OCI-LY7 (cell line): Measurements from ENCODE around the gene SOS1. TPM values are rescaled to one million over a fixed set of nuclear protein-coding genes. Genes with fewer than 3 reads are reported as not detected.

Source experiments
- BruUV-seq: library from RNA; stranded (reverse); fragments of 400-500 nt; replicated peaks from 2 replicates; lab custom pipeline; 2021; lab: Mats Ljungman, UMichigan
- CTCF ChIA-PET: fragments of 300-600 bp; sonication (Branson Sonifier 250); formaldehyde crosslinking; loops from one replicate; lab custom pipeline; 2022; ENCODE audit warnings: antibody characterized with exemption; ENCODE audit not compliant: unreplicated experiment; lab: Charles Lee
- POLR2A ChIA-PET: fragments of 300-600 bp; sonication (Branson Sonifier 250); formaldehyde crosslinking; loops from one replicate; lab custom pipeline; 2022; ENCODE audit warnings: antibody characterized with exemption; lab: Charles Lee
- DNase-seq: peaks from one replicate; pipeline ENCODE4 v3.0.0-alpha.2; 2015; ENCODE audit warnings: low spot score
- H2AFZ ChIP-seq: fragments of 200-600 bp; sonication (generic), shearing (Covaris generic); 2 replicates; pipeline ENCODE4 v1.6.1; 2014; ENCODE audit warnings: mild to moderate bottlenecking, antibody characterized with exemption, low read length, moderate library complexity
- H3K27ac ChIP-seq: fragments of 200-600 bp; sonication (generic); 2 replicates; pipeline ENCODE4 v1.5.1; 2014; ENCODE audit warnings: mixed run types, low read depth, mild to moderate bottlenecking, moderate library complexity, low read length, inconsistent platforms; ENCODE audit not compliant: poor library complexity, severe bottlenecking
- H3K36me3 ChIP-seq: fragments of 200-600 bp; sonication (generic); 2 replicates; pipeline ENCODE4 v1.6.1; 2014; ENCODE audit warnings: mild to moderate bottlenecking, antibody characterized with exemption, low read length, moderate library complexity, mixed read lengths; ENCODE audit not compliant: insufficient read depth
- H3K4me1 ChIP-seq: fragments of 200-600 bp; sonication (generic); 2 replicates; pipeline ENCODE4 v1.5.1; 2014; ENCODE audit warnings: mild to moderate bottlenecking, low read length; ENCODE audit not compliant: insufficient read depth, poor library complexity, severe bottlenecking
- H3K4me2 ChIP-seq: fragments of 200-600 bp; sonication (generic); 2 replicates; pipeline ENCODE4 v1.6.1; 2014; ENCODE audit warnings: mild to moderate bottlenecking, low read length
- H3K4me3 ChIP-seq: fragments of 200-600 bp; sonication (generic); 2 replicates; pipeline ENCODE4 v1.5.1; 2014; ENCODE audit warnings: mild to moderate bottlenecking, low read depth, low read length; ENCODE audit not compliant: poor library complexity, severe bottlenecking
- H3K79me2 ChIP-seq: fragments of 200-600 bp; sonication (generic); 2 replicates; pipeline ENCODE4 v1.6.1; 2016; ENCODE audit warnings: low read depth, mild to moderate bottlenecking, low read length, moderate library complexity, mixed read lengths; ENCODE audit not compliant: insufficient read depth
- H3K9me2 ChIP-seq: fragments of 200-600 bp; sonication (generic); 2 replicates; pipeline ENCODE4 v1.6.1; 2016; ENCODE audit warnings: mild to moderate bottlenecking, low read length, mixed read lengths; ENCODE audit not compliant: insufficient read depth
- H3K9me3 ChIP-seq: fragments of 200-600 bp; sonication (generic); 2 replicates; pipeline ENCODE4 v1.6.1; 2014; ENCODE audit warnings: mild to moderate bottlenecking, mixed run types, low read length, mixed read lengths
- H4K20me1 ChIP-seq: fragments of 200-600 bp; sonication (generic); 2 replicates; pipeline ENCODE4 v1.6.1; 2014; ENCODE audit warnings: mild to moderate bottlenecking, antibody characterized with exemption, low read length, moderate library complexity, mixed read lengths; ENCODE audit not compliant: insufficient read depth
- CTCF ChIP-seq: fragments of 200-600 bp; sonication (generic); conservative IDR thresholded peaks from 2 replicates; pipeline ENCODE4 v1.5.1; 2014; ENCODE audit warnings: mild to moderate bottlenecking, antibody characterized with exemption, low read length, moderate library complexity, mixed read lengths
- EZH2phosphoT487 ChIP-seq: fragments of 200-600 bp; sonication (generic); IDR thresholded peaks from 2 replicates; pipeline ENCODE4 v1.6.1; 2018; ENCODE audit warnings: low read depth, borderline replicate concordance, mild to moderate bottlenecking, mixed run types, antibody characterized with exemption, low read length, moderate library complexity, mixed read lengths
- intact Hi-C: fragments of 100-400 bp; cut with micrococcal nuclease; formaldehyde crosslinking; loops from one replicate; pipeline ENCODE4 v1.10.0; 2022; ENCODE audit not compliant: unreplicated experiment
- total RNA-seq, 2 experiments: library from RNA; depleted of rRNA in 1 of 2; stranded (reverse); fragments of >200 nt in 1 of 2; shearing (Covaris generic) in 1 of 2; gene quantifications; 2 replicates each; pipeline ENCODE4 v1.2.3, GENCODE V29; 2014 to 2022

The SOS1 gene
- total RNA-seq, 2 experiments from 2014 or later, result 21.3 to 40.0 TPM

GRCh38 chr2:39136799-39137198 lies 15.9 kb upstream of the SOS1 start:
- DNase-seq, result no peak
- H3K4me2 ChIP-seq, result no peak overlapping the region
- intact Hi-C loops, result no loop called here
- no peaks in the 10 kb centered on the region for H3K9me2 ChIP-seq
- ChIA-PET CTCF (no interaction called here), POLR2A (interaction anchor here (0.6 to 1.3 kb wide), 5 partner anchors 10 to 556 kb away, joined by 3 to 9 read pairs (median 3); no protein-coding TSS in a partner anchor)
- no TSS peak for BruUV-seq
- no peaks in the 10 kb centered on the region for H4K20me1 ChIP-seq
- H3K27ac ChIP-seq, result no peak overlapping the region
- H3K36me3 ChIP-seq, result no peaks in the 10 kb centered on the region
- H3K9me3 ChIP-seq, result no peaks in the 10 kb centered on the region
- peaks cover 39% of the 10 kb centered on the region for H3K4me1 ChIP-seq
- H2AFZ ChIP-seq, result peak overlapping the region; percentile 40; the same call in 1 of the 2 replicates
- no peak overlapping the region for H3K4me3 ChIP-seq
- TF ChIP-seq EZH2phosphoT487 (no peak), CTCF (no peak)
- no peaks in the 10 kb centered on the region for H3K79me2 ChIP-seq

- no peak for TF ChIP-seq CTCF
- no peak for TF ChIP-seq EZH2phosphoT487
- Histone ChIP-seq H4K20me1 (no peaks in the 10 kb centered on the region), H3K4me3 (peak overlapping the region; percentile 17), H2AFZ (peak overlapping the region; percentile 99), H3K27ac (peak overlapping the region; percentile 6), H3K36me3 (no peaks in the 10 kb centered on the region), H3K9me2 (no peaks in the 10 kb centered on the region), H3K4me2 (peak overlapping the region; percentile 46), H3K4me1 (peaks cover 29% of the 10 kb centered on the region), H3K79me2 (no peaks in the 10 kb centered on the region), H3K9me3 (no peaks in the 10 kb centered on the region)
- POLR2A ChIA-PET, result interaction anchor here (0.7 to 0.9 kb wide), 2 partner anchors 17 to 34 kb away, joined by 3 read pairs; no protein-coding TSS in a partner anchor
- BruUV-seq, result no TSS peak
- CTCF ChIA-PET, result no interaction called here
- intact Hi-C loops, result no loop called here
- peak; percentile 24 for DNase-seq
Measured at GRCh38 chr2:39135690-39136259, 14.9 kb upstream of the SOS1 start.

- H3K79me2 ChIP-seq, result no peaks in the 10 kb centered on the region
- H3K9me2 ChIP-seq, result no peaks in the 10 kb centered on the region
- TF ChIP-seq EZH2phosphoT487 (no peak), CTCF (0 out of 2 replicates have a peak, but pooled peaks have one; percentile 10)
- peak; percentile 21 for DNase-seq
- no peak overlapping the region for H3K4me2 ChIP-seq
- no peaks in the 10 kb centered on the region for H4K20me1 ChIP-seq
- POLR2A ChIA-PET, result interaction anchor here (0.7 to 1.4 kb wide), 3 partner anchors 9 to 326 kb away, joined by 4 to 9 read pairs (median 8); partner anchors contain the start of gene SOS1
- peaks cover 26% of the 10 kb centered on the region for H3K4me1 ChIP-seq
- intact Hi-C loops, result no loop called here
- no peak overlapping the region for H3K27ac ChIP-seq
- no peak overlapping the region for H2AFZ ChIP-seq
- no peaks in the 10 kb centered on the region for H3K36me3 ChIP-seq
- no TSS peak for BruUV-seq
- no peaks in the 10 kb centered on the region for H3K9me3 ChIP-seq
- no peak overlapping the region for H3K4me3 ChIP-seq
- CTCF ChIA-PET, result no interaction called here
Measured at GRCh38 chr2:39133215-39133851, 12.5 kb upstream of the SOS1 start.
